GM12878 (cell line): ENCODE data around the gene PLEKHA1. TPM values are rescaled to one million over a fixed set of nuclear protein-coding genes. Genes with fewer than 3 reads are reported as not detected.

Source experiments
- ATAC-seq: fragments of 200-7000 bp; cut with Tn5 transposase; 3 replicates; pipeline ENCODE4 v1.9.1; 2020; ENCODE audit warnings: mild to moderate bottlenecking, moderate library complexity
- BruUV-seq: library from RNA; stranded (reverse); fragments of 400-500 nt; replicated peaks from 2 replicates; lab custom pipeline; 2021; lab: Mats Ljungman, UMichigan
- CTCF ChIA-PET: fragments of 300-600 bp; sonication (Branson Sonifier 250); formaldehyde crosslinking; extraction: SDS; loops from one replicate; lab custom pipeline; 2021; ENCODE audit warnings: inconsistent platforms; lab: Yijun Ruan, JAX
- POLR2A ChIA-PET: fragments of 350-600 bp; formaldehyde crosslinking; extraction: SDS; loops from one replicate; lab custom pipeline; 2021; ENCODE audit warnings: inconsistent platforms; lab: Charles Lee
- RAD21 ChIA-PET: fragments of 300-600 bp; sonication (Branson Sonifier 250); formaldehyde crosslinking; loops from one replicate; lab custom pipeline; 2023; ENCODE audit warnings: antibody characterized with exemption; ENCODE audit not compliant: unreplicated experiment; lab: Charles Lee
- SMC1A ChIA-PET: fragments of 300-600 bp; sonication (Branson Sonifier 250); formaldehyde crosslinking; loops from one replicate; lab custom pipeline; 2023; ENCODE audit not compliant: unreplicated experiment, uncharacterized antibody; lab: Charles Lee
- DNase-seq: peaks from one replicate; pipeline ENCODE4 v3.0.0-alpha.2; 2011; ENCODE audit warnings: low read depth, low spot score
- FAIRE-seq: peaks from 3 replicates; lab custom pipeline; 2011; peaks lifted over from hg19 to GRCh38; lab: Jason Lieb, UNC
- H2AFZ ChIP-seq: 2 replicates; pipeline ENCODE4 v1.6.0; 2011; ENCODE audit warnings: low read depth, low read length, control low read depth; ENCODE audit not compliant: control insufficient read depth
- H3K27ac ChIP-seq: 2 replicates; pipeline ENCODE4 v1.5.1; 2011; ENCODE audit warnings: control low read depth; ENCODE audit not compliant: control insufficient read depth, insufficient read depth
- H3K27me3 ChIP-seq, 2 experiments: replicated peaks in 1 of 2; 2 replicates each; pipeline versions ENCODE4 v1.6.0 to v1.6.1; 2011; ENCODE audit warnings: low read length in 1 of 2; ENCODE audit not compliant: control insufficient read depth in 2 of 2, insufficient read depth in 2 of 2
- H3K36me3 ChIP-seq, 2 experiments: 2 replicates each; pipeline ENCODE4 v1.5.1; 2011; ENCODE audit warnings: low read length in 1 of 2; ENCODE audit not compliant: control insufficient read depth in 2 of 2, insufficient read depth in 2 of 2
- H3K4me1 ChIP-seq: 2 replicates; pipeline ENCODE4 v1.6.1; 2011; ENCODE audit warnings: mild to moderate bottlenecking, low read length, moderate library complexity, mixed read lengths; ENCODE audit not compliant: control insufficient read depth, insufficient read depth
- H3K4me2 ChIP-seq: 2 replicates; pipeline ENCODE4 v1.6.0; 2011; ENCODE audit warnings: control low read depth; ENCODE audit not compliant: control insufficient read depth, insufficient read depth
- H3K4me3 ChIP-seq: fragments of 200-600 bp; sonication (generic); 2 replicates; pipeline ENCODE4 v1.5.1; 2016
- H3K79me2 ChIP-seq: 2 replicates; pipeline ENCODE4 v1.6.0; 2011; ENCODE audit warnings: low read length; ENCODE audit not compliant: control insufficient read depth, insufficient read depth
- H3K9ac ChIP-seq: 2 replicates; pipeline ENCODE4 v1.8.0; 2011; ENCODE audit warnings: low read length, control low read depth, mixed read lengths; ENCODE audit not compliant: control insufficient read depth, insufficient read depth
- H3K9me3 ChIP-seq: replicated peaks from 3 replicates; pipeline ENCODE4 v1.5.1; 2011; ENCODE audit warnings: mild to moderate bottlenecking, low read length; ENCODE audit not compliant: control insufficient read depth, insufficient read depth
- H4K20me1 ChIP-seq: 2 replicates; pipeline ENCODE4 v1.6.0; 2011; ENCODE audit not compliant: control insufficient read depth, insufficient read depth
- ASH2L ChIP-seq: fragments of 300-600, 200-600 bp; sonication (generic); IDR thresholded peaks from 2 replicates; pipeline ENCODE4 v1.6.1; 2017; ENCODE audit warnings: low read depth, mild to moderate bottlenecking, borderline replicate concordance
- ATF2 ChIP-seq: IDR thresholded peaks from 2 replicates; pipeline ENCODE4 v1.6.1; 2012; ENCODE audit warnings: low read length, inconsistent platforms
- BRCA1 ChIP-seq: IDR thresholded peaks from 2 replicates; pipeline ENCODE4 v1.6.1; 2011; ENCODE audit warnings: low read depth, low read length, improper control_type of control experiment
- CBFB ChIP-seq: IDR thresholded peaks from 2 replicates; pipeline ENCODE4 v1.6.1; 2016; ENCODE audit warnings: antibody characterized with exemption, low read depth
- FOS ChIP-seq: IDR thresholded peaks from 3 replicates; pipeline ENCODE4 v1.6.1; 2011; ENCODE audit warnings: borderline replicate concordance; ENCODE audit not compliant: insufficient read length; ENCODE audit errors: extremely low read depth
- FOXK2 ChIP-seq: fragments of 450-650 bp; IDR thresholded peaks from 2 replicates; pipeline ENCODE4 v1.6.1; 2017; ENCODE audit warnings: mild to moderate bottlenecking, moderate library complexity
- NKRF ChIP-seq: fragments of 450-650 bp; conservative IDR thresholded peaks from 2 replicates; pipeline ENCODE4 v1.6.1; 2017; ENCODE audit warnings: mild to moderate bottlenecking, moderate library complexity
- NR2C2 ChIP-seq: IDR thresholded peaks from 2 replicates; pipeline ENCODE4 v1.6.1; 2011; ENCODE audit warnings: borderline replicate concordance, low read depth; ENCODE audit not compliant: control insufficient read depth, insufficient read length
- PBX3 ChIP-seq: IDR thresholded peaks from 2 replicates; pipeline ENCODE4 v1.6.1; 2011; ENCODE audit warnings: mild to moderate bottlenecking, low read depth, low read length, moderate library complexity; ENCODE audit not compliant: insufficient replicate concordance
- PKNOX1 ChIP-seq: fragments of 450-650 bp; IDR thresholded peaks from 2 replicates; pipeline ENCODE4 v1.6.1; 2016; ENCODE audit warnings: mild to moderate bottlenecking
- POLR2AphosphoS5 ChIP-seq: IDR thresholded peaks from 2 replicates; pipeline ENCODE4 v1.6.1; 2011; ENCODE audit warnings: mild to moderate bottlenecking, low read length, inconsistent platforms
- TCF3 ChIP-seq: IDR thresholded peaks from 2 replicates; pipeline ENCODE4 v1.6.1; 2012; ENCODE audit warnings: low read depth, mild to moderate bottlenecking, low read length, borderline replicate concordance; ENCODE audit not compliant: insufficient read depth
- ZNF384 ChIP-seq: IDR thresholded peaks from 2 replicates; pipeline ENCODE4 v1.6.1; 2012; ENCODE audit warnings: low read depth, mild to moderate bottlenecking, low read length, improper control_type of control experiment, borderline replicate concordance
- WGBS: methylation state at CpG from one replicate; pipeline ENCODE4 v1.1.6; 2016; ENCODE audit warnings: low lambda C conversion rate; ENCODE audit not compliant: insufficient replicate concordance, insufficient coverage; ENCODE audit errors: missing lambda C conversion rate; 5-methylcytosine and 5-hydroxymethylcytosine counted together
- in situ Hi-C: fragments of 300-500 bp; cut with MboI; formaldehyde crosslinking; loops from 9 replicates; pipeline ENCODE4 v1.14.3; 2018; ENCODE audit warnings: mixed read lengths
- intact Hi-C: fragments of 100-400 bp; cut with micrococcal nuclease; formaldehyde crosslinking; loops from one replicate; pipeline ENCODE4 v1.14.2; 2022; ENCODE audit not compliant: unreplicated experiment
- polyA plus RNA-seq, 11 experiments: library from polyadenylated mRNA; depleted of rRNA in 4 of 11; unstranded in 6 of 11; stranded (reverse) in 5 of 11; fragments of >200 nt; fragmentation: Nextera tagmentation in 4 of 11; fragmentation: Illumina TruSeq in 1 of 11; extraction: Ambion mirVana in 4 of 11; extraction: Trizol in 1 of 11; gene quantifications; 1 replicate in 1 of 11; 2 replicates in 10 of 11; pipeline versions ENCODE4 v1.2.1 to v1.2.3, GENCODE V29; 2011 to 2016; ENCODE audit warnings: inconsistent platforms in 2 of 11, missing spikeins in 2 of 11, low read depth in 1 of 11
- total RNA-seq, 4 experiments: library from RNA; depleted of rRNA in 3 of 4; stranded (reverse); fragments of >200 nt in 3 of 4; fragmentation: Illumina TruSeq in 1 of 4; extraction: Trizol in 1 of 4; gene quantifications; 2 replicates each; pipeline versions ENCODE4 v1.2.1 to v1.2.3, GENCODE V29; 2013 to 2021

Gene PLEKHA1
- total and polyA plus RNA-seq, 10 of the 15 experiments (the other 5 are each of a cell fraction or from before 2014, with no cell fraction given), result 0.15 to 6.0 (median 0.32) TPM

- Histone ChIP-seq H3K4me2 (no peak overlapping the region), H3K9ac (no peak overlapping the region), H3K9me3 (no peaks in the 10 kb centered on the region), H3K4me3 (no peak overlapping the region), H3K79me2 (no peaks in the 10 kb centered on the region), H2AFZ (no peak overlapping the region), H3K36me3 (no peaks in the 10 kb centered on the region), H3K4me1 (no peaks in the 10 kb centered on the region), H3K27me3 (peaks cover 0 to 19% of the 10 kb centered on the region in 2 experiments; a peak in 2 of 4 replicates), H4K20me1 (no peaks in the 10 kb centered on the region), H3K27ac (no peak overlapping the region)
- ChIA-PET RAD21 (no interaction called here), POLR2A (no interaction called here), SMC1A (interaction anchor here (1.0 kb wide), 1 partner anchor 67 kb away, joined by 5 read pairs; no protein-coding TSS in a partner anchor), CTCF (interaction anchor here (0.9 to 1.0 kb wide), 2 partner anchors 11 to 25 kb away, joined by 3 read pairs; no protein-coding TSS in a partner anchor)
- WGBS, result 45% methylated on average over 13 of the region's 13 CpGs
- intact Hi-C loops, result no loop called here
- DNase-seq (no peak), FAIRE-seq (no peak), ATAC-seq (no peak)
- TF ChIP-seq ATF2, result no peak
- TF ChIP-seq ASH2L, result no peak
- no peak for TF ChIP-seq NR2C2
- TF ChIP-seq FOXK2, result no peak
- no peak for TF ChIP-seq PBX3
- TF ChIP-seq POLR2AphosphoS5, result no peak
- TF ChIP-seq ZNF384, result no peak
- TF ChIP-seq CBFB, result no peak
- no peak for TF ChIP-seq PKNOX1
- TF ChIP-seq TCF3, result no peak
- no peak for TF ChIP-seq BRCA1
- TF ChIP-seq NKRF, result no peak
- TF ChIP-seq FOS, result no peak
- BruUV-seq, result no TSS peak
- in situ Hi-C loops, result no loop called here
These were observed 5.8 kb upstream of the PLEKHA1 start for GRCh38 chr10:122368502-122369254.
